H1 (cell line): Measurements from ENCODE around the gene PLCB1. TPM values are rescaled to one million over a fixed set of nuclear protein-coding genes. Genes with fewer than 3 reads are reported as not detected.

Experiments
- CTCF ChIA-PET: fragments of 300-600 bp; sonication (Branson Sonifier 250); formaldehyde crosslinking; loops from one replicate; lab custom pipeline; 2021; ENCODE audit not compliant: partially characterized antibody; lab: Charles Lee
- POLR2A ChIA-PET: fragments of 300-600 bp; sonication (Branson Sonifier 250); formaldehyde crosslinking; loops from one replicate; lab custom pipeline; 2021; ENCODE audit warnings: inconsistent platforms; ENCODE audit not compliant: partially characterized antibody; lab: Charles Lee
- DNase-seq, 2 experiments: peaks; one replicate each; pipeline versions ENCODE4 v3.0.0 to v3.0.0-alpha.2; 2010 to 2022; ENCODE audit warnings: low spot score in 2 of 2, low read depth in 1 of 2, mixed read lengths in 1 of 2
- FAIRE-seq: peaks from 2 replicates; lab custom pipeline; 2011; peaks lifted over from hg19 to GRCh38; lab: Jason Lieb, UNC
- H2AFZ ChIP-seq: 2 replicates; pipeline ENCODE4 v1.8.1; 2012; ENCODE audit warnings: low read length, inconsistent platforms
- H2AK5ac ChIP-seq: 2 replicates; pipeline ENCODE4 v1.6.1; 2013; ENCODE audit warnings: low read depth, low read length
- H2BK120ac ChIP-seq: replicated peaks from 2 replicates; pipeline ENCODE3; 2013; ENCODE audit warnings: low read depth, low read length, inconsistent platforms
- H2BK12ac ChIP-seq: 2 replicates; pipeline ENCODE4 v1.6.1; 2013; ENCODE audit warnings: low read depth, low read length
- H2BK15ac ChIP-seq: 2 replicates; pipeline ENCODE4 v1.6.1; 2013; ENCODE audit warnings: low read length
- H2BK20ac ChIP-seq: 2 replicates; pipeline ENCODE4 v1.6.1; 2013; ENCODE audit warnings: low read length
- H2BK5ac ChIP-seq: 2 replicates; pipeline ENCODE4 v1.6.1; 2013; ENCODE audit warnings: low read depth, low read length
- H3K14ac ChIP-seq: 2 replicates; pipeline ENCODE4 v1.6.1; 2013; ENCODE audit warnings: inconsistent platforms; ENCODE audit not compliant: insufficient read length
- H3K18ac ChIP-seq: 2 replicates; pipeline ENCODE4 v1.6.1; 2013; ENCODE audit warnings: low read length; ENCODE audit errors: extremely low read depth
- H3K23ac ChIP-seq: 2 replicates; pipeline ENCODE4 v1.6.1; 2013; ENCODE audit warnings: inconsistent platforms; ENCODE audit not compliant: insufficient read length
- H3K23me2 ChIP-seq: 2 replicates; pipeline ENCODE4 v1.6.1; 2013; ENCODE audit warnings: low read depth, low read length
- H3K27ac ChIP-seq: 2 replicates; pipeline ENCODE4 v1.6.1; 2011; ENCODE audit warnings: low read depth, low read length, inconsistent platforms
- H3K27me3 ChIP-seq, 4 experiments: replicated peaks in 1 of 4; 1 replicate in 1 of 4; 2 replicates in 3 of 4; pipeline versions ENCODE4 v1.6.1 to v1.8.1; 2011 to 2013; ENCODE audit warnings: low read length in 3 of 4, mild to moderate bottlenecking in 3 of 4, inconsistent platforms in 2 of 4, mixed read lengths in 2 of 4, moderate library complexity in 1 of 4; ENCODE audit not compliant: control insufficient read depth in 3 of 4, insufficient read depth in 3 of 4; ENCODE audit errors: extremely low read depth in 1 of 4
- H3K36me3 ChIP-seq, 4 experiments: 2 replicates each; pipeline versions ENCODE4 v1.6.1 to v1.8.1; 2011 to 2013; ENCODE audit warnings: mild to moderate bottlenecking in 4 of 4, low read length in 3 of 4, moderate library complexity in 2 of 4, control low read depth in 1 of 4, inconsistent platforms in 1 of 4; ENCODE audit not compliant: insufficient read depth in 4 of 4, control insufficient read depth in 2 of 4
- H3K4ac ChIP-seq: replicated peaks from 2 replicates; pipeline ENCODE3; 2013; ENCODE audit warnings: low read length, low read depth, mixed read lengths, inconsistent platforms; ENCODE audit not compliant: insufficient read length
- H3K4me1 ChIP-seq, 4 experiments: replicated peaks in 1 of 4; 1 replicate in 1 of 4; 2 replicates in 3 of 4; pipeline versions ENCODE4 v1.6.1 to v1.8.1; 2011 to 2013; ENCODE audit warnings: low read length in 3 of 4, inconsistent platforms in 2 of 4, mixed read lengths in 1 of 4; ENCODE audit not compliant: insufficient read depth in 4 of 4, control insufficient read depth in 3 of 4
- H3K4me2 ChIP-seq, 2 experiments: 2 replicates each; pipeline versions ENCODE4 v1.6.1 to v1.8.1; 2011 to 2013; ENCODE audit warnings: low read depth in 2 of 2, low read length in 2 of 2, control low read depth in 1 of 2, inconsistent platforms in 1 of 2, mild to moderate bottlenecking in 1 of 2; ENCODE audit not compliant: insufficient read depth in 1 of 2
- H3K4me3 ChIP-seq, 4 experiments: fragments of 200-600, 300-600 bp in 1 of 4; sonication (generic), shearing (Covaris generic), sonication (Bioruptor Twin) in 1 of 4; 2 replicates each; pipeline versions ENCODE4 v1.5.1 to v1.8.1; 2011 to 2016; ENCODE audit warnings: low read length in 4 of 4, low read depth in 3 of 4, control low read depth in 2 of 4, inconsistent platforms in 2 of 4, mild to moderate bottlenecking in 2 of 4, mixed read lengths in 1 of 4, moderate library complexity in 1 of 4; ENCODE audit not compliant: insufficient read depth in 2 of 4; ENCODE audit errors: extremely low read depth in 1 of 4
- H3K56ac ChIP-seq: replicated peaks from 2 replicates; pipeline ENCODE3; 2013; ENCODE audit warnings: low read depth, mild to moderate bottlenecking, mixed read lengths, low read length, inconsistent platforms; ENCODE audit not compliant: insufficient read length
- H3K79me1 ChIP-seq: 2 replicates; pipeline ENCODE4 v1.6.1; 2013; ENCODE audit warnings: low read depth, low read length, control low read depth
- H3K79me2 ChIP-seq, 2 experiments: 2 replicates each; pipeline versions ENCODE4 v1.6.1 to v1.8.1; 2012 to 2013; ENCODE audit warnings: low read length in 2 of 2, mild to moderate bottlenecking in 2 of 2, inconsistent platforms in 1 of 2; ENCODE audit not compliant: insufficient read depth in 2 of 2, control insufficient read depth in 1 of 2
- H3K9ac ChIP-seq, 4 experiments: replicated peaks in 1 of 4; 1 replicate in 1 of 4; 2 replicates in 3 of 4; pipeline versions ENCODE4 v1.6.1 to v1.8.1; 2011 to 2013; ENCODE audit warnings: low read depth in 3 of 4, low read length in 3 of 4, control low read depth in 2 of 4, mild to moderate bottlenecking in 2 of 4, moderate library complexity in 2 of 4, inconsistent platforms in 1 of 4; ENCODE audit errors: extremely low read depth in 1 of 4
- H3K9me3 ChIP-seq, 2 experiments: 2 replicates each; pipeline versions ENCODE4 v1.6.1 to v1.8.1; 2012 to 2013; ENCODE audit warnings: mild to moderate bottlenecking in 2 of 2, moderate library complexity in 2 of 2, control low read depth in 1 of 2, inconsistent platforms in 1 of 2, low read depth in 1 of 2, low read length in 1 of 2, mixed read lengths in 1 of 2; ENCODE audit not compliant: insufficient read depth in 2 of 2
- H4K20me1 ChIP-seq, 2 experiments: replicated peaks in 1 of 2; 2 replicates each; pipeline versions ENCODE3 to v1.8.1; 2011 to 2013; ENCODE audit warnings: inconsistent platforms in 2 of 2, low read length in 2 of 2, mild to moderate bottlenecking in 1 of 2; ENCODE audit not compliant: insufficient read depth in 2 of 2, control insufficient read depth in 1 of 2
- H4K5ac ChIP-seq: 2 replicates; pipeline ENCODE4 v1.6.1; 2013; ENCODE audit warnings: low read length, low read depth, mixed read lengths, inconsistent platforms; ENCODE audit not compliant: insufficient read length
- H4K8ac ChIP-seq: 2 replicates; pipeline ENCODE4 v1.8.0; 2013; ENCODE audit warnings: mild to moderate bottlenecking, moderate library complexity, low read length, inconsistent platforms; ENCODE audit not compliant: insufficient read depth; ENCODE audit errors: extremely low read depth
- H4K91ac ChIP-seq: replicated peaks from 2 replicates; pipeline ENCODE3; 2013; ENCODE audit warnings: low read length, mixed read lengths, inconsistent platforms; ENCODE audit not compliant: insufficient read length
- CEBPB ChIP-seq: IDR thresholded peaks from 2 replicates; pipeline ENCODE4 v1.6.1; 2012; ENCODE audit warnings: low read depth, low read length
- E2F6 ChIP-seq: IDR thresholded peaks from 2 replicates; pipeline ENCODE4 v1.6.1; 2012; ENCODE audit warnings: inconsistent platforms
- EP300 ChIP-seq, 2 experiments: IDR thresholded peaks; 1 replicate in 1 of 2; 2 replicates in 1 of 2; pipeline ENCODE4 v1.6.1; 2011 to 2012; ENCODE audit warnings: low read depth in 2 of 2, low read length in 2 of 2, mild to moderate bottlenecking in 2 of 2, borderline replicate concordance in 1 of 2, inconsistent platforms in 1 of 2, moderate library complexity in 1 of 2
- KDM1A ChIP-seq: fragments of 200-600, 300-600 bp; sonication (generic); IDR thresholded peaks from 2 replicates; pipeline ENCODE4 v1.7.1; 2016; ENCODE audit warnings: mild to moderate bottlenecking, low read length, borderline replicate concordance
- KDM4A ChIP-seq: IDR thresholded peaks from one replicate; pipeline ENCODE4 v1.7.1; 2012; ENCODE audit warnings: low read depth, mild to moderate bottlenecking, moderate library complexity, low read length, inconsistent platforms; ENCODE audit not compliant: severe bottlenecking
- KDM5A ChIP-seq: fragments of 200-600 bp; IDR thresholded peaks from 2 replicates; pipeline ENCODE4 v1.7.1; 2012; ENCODE audit warnings: mild to moderate bottlenecking, low read length, inconsistent platforms, mixed read lengths
- MAFK ChIP-seq: IDR thresholded peaks from 2 replicates; pipeline ENCODE4 v1.6.1; 2012; ENCODE audit warnings: low read depth, mild to moderate bottlenecking, improper control_type of control experiment, low read length
- POLR2AphosphoS5 ChIP-seq: IDR thresholded peaks from 2 replicates; pipeline ENCODE4 v1.6.1; 2011; ENCODE audit warnings: low read depth, low read length
- RFX5 ChIP-seq: IDR thresholded peaks from 2 replicates; pipeline ENCODE4 v1.6.1; 2011; ENCODE audit warnings: low read depth, low read length, improper control_type of control experiment, borderline replicate concordance
- SIRT6 ChIP-seq: IDR thresholded peaks from one replicate; pipeline ENCODE4 v1.7.1; 2012; ENCODE audit warnings: low read length, inconsistent platforms
- SIX5 ChIP-seq: IDR thresholded peaks from 2 replicates; pipeline ENCODE4 v1.6.1; 2011; ENCODE audit warnings: mild to moderate bottlenecking, low read depth, low read length
- TAF7 ChIP-seq: optimal IDR thresholded peaks from 2 replicates; pipeline ENCODE3; 2011; ENCODE audit warnings: low read depth, mild to moderate bottlenecking, inconsistent platforms, low read length, moderate library complexity, borderline replicate concordance
- TEAD4 ChIP-seq: IDR thresholded peaks from 2 replicates; pipeline ENCODE4 v1.6.1; 2012; ENCODE audit warnings: low read depth, low read length, inconsistent platforms, mixed read lengths
- WGBS, 2 experiments: shearing (Covaris generic) in 1 of 2; methylation state at CpG; one replicate each; pipeline versions ENCODE4 v1.1.6 to v1.1.7; 2013 to 2015; ENCODE audit warnings: low lambda C conversion rate in 2 of 2, mixed read lengths in 2 of 2, inconsistent platforms in 1 of 2, low coverage in 1 of 2, missing lambda C conversion rate in 1 of 2; ENCODE audit not compliant: insufficient replicate concordance in 2 of 2, insufficient coverage in 1 of 2, insufficient read length in 1 of 2; ENCODE audit errors: extremely low coverage in 1 of 2, missing lambda C conversion rate in 1 of 2; 5-methylcytosine and 5-hydroxymethylcytosine counted together
- polyA plus RNA-seq, 7 experiments: library from polyadenylated mRNA; depleted of rRNA in 3 of 7; stranded (reverse) in 5 of 7; unstranded in 2 of 7; fragments of >200 nt in 5 of 7; fragments of 200-250 nt in 2 of 7; gene quantifications; 1 replicate in 5 of 7; 2 replicates in 1 of 7; 4 replicates in 1 of 7; pipeline versions ENCODE4 v1.2.1 to v1.2.3, GENCODE V29; 2011 to 2013; ENCODE audit warnings: missing spikeins in 2 of 7, mixed read lengths in 2 of 7
- total RNA-seq: library from RNA; stranded (reverse); fragmentation: NEBNext Ultra II Directional; extraction: Animal tissue kit (Norgen Biotek cat#: 25700); gene quantifications from 2 replicates; pipeline ENCODE4 v1.2.1, GENCODE V29; 2021

PLCB1 gene
- total and polyA plus RNA-seq, 2 of the 8 experiments (the other 6 are each of a cell fraction or from before 2014, with no cell fraction given), result 2.6 to 9.1 TPM

GRCh38 chr20:8242066-8242465 is 110.0 kb downstream of the PLCB1 start:
- Histone ChIP-seq H3K4ac (no peak overlapping the region), H4K5ac (no peak overlapping the region), H3K4me2 (no peak overlapping the region), H4K8ac (no peak overlapping the region), H3K18ac (no peak overlapping the region), H3K23ac (no peak overlapping the region), H3K27ac (no peak overlapping the region), H2BK20ac (no peak overlapping the region), H3K14ac (no peak overlapping the region), H2BK12ac (no peak overlapping the region), H3K79me1 (no peaks in the 10 kb centered on the region), H3K9ac (no peak overlapping the region), H3K27me3 (no peaks in the 10 kb centered on the region), H3K23me2 (no peaks in the 10 kb centered on the region), H2AFZ (no peak overlapping the region), H2BK120ac (no peak overlapping the region), H3K79me2 (no peaks in the 10 kb centered on the region), H3K4me1 (no peaks in the 10 kb centered on the region), H4K91ac (no peak overlapping the region), H4K20me1 (no peaks in the 10 kb centered on the region), H3K4me3 (no peak overlapping the region), H2AK5ac (no peak overlapping the region), H3K9me3 (no peaks in the 10 kb centered on the region), H2BK15ac (no peak overlapping the region), H2BK5ac (no peak overlapping the region), H3K36me3 (no peaks in the 10 kb centered on the region), H3K56ac (no peak overlapping the region)
- ChIA-PET POLR2A (no interaction called here), CTCF (interaction anchor here (0.6 to 1.7 kb wide), 5 partner anchors 12 to 1112 kb away, joined by 3 to 4 read pairs (median 3); no protein-coding TSS in a partner anchor)
- DNase-seq (no peak), FAIRE-seq (no peak)
- 96% methylated on average over 2 of the region's 2 CpGs; no CpG with 5 or more reads in 1 of the 2 experiments for WGBS, 2 experiments
- TF ChIP-seq RFX5 (no peak), KDM1A (no peak), KDM5A (no peak), SIRT6 (no peak), EP300 (IDR thresholded peaks at IDR 0.05; ENCODE audit: borderline replicate concordance in 1 of 2, low read depth in 2 of 2, low read length in 2 of 2) (no peak), E2F6 (no peak), CEBPB (no peak), TAF7 (no peak), TEAD4 (no peak), POLR2AphosphoS5 (no peak), SIX5 (no peak), MAFK (no peak), KDM4A (no peak)
